Subcutaneous adipose tissue (tissue), 4 donors: ENCODE data around the gene PHAF1. TPM values are rescaled to one million over a fixed set of nuclear protein-coding genes. Genes with fewer than 3 reads are reported as not detected.

Experiments used
- CTCF ChIP-seq: fragments of 450-650 bp; IDR thresholded peaks from one replicate; pipeline ENCODE4 v1.5.1; 2016; ENCODE audit warnings: low read depth, mild to moderate bottlenecking, control low read depth, antibody characterized with exemption, moderate library complexity
- total RNA-seq, 4 donors: library from RNA; depleted of rRNA; stranded (reverse); fragments of >200 nt; gene quantifications; one replicate each; pipeline ENCODE4 v1.1.0, GENCODE V29; 2016

The PHAF1 gene
- total RNA-seq, 4 donors from 2014 or later: 15.1 to 30.1 (median 19.1) TPM

DNA sequence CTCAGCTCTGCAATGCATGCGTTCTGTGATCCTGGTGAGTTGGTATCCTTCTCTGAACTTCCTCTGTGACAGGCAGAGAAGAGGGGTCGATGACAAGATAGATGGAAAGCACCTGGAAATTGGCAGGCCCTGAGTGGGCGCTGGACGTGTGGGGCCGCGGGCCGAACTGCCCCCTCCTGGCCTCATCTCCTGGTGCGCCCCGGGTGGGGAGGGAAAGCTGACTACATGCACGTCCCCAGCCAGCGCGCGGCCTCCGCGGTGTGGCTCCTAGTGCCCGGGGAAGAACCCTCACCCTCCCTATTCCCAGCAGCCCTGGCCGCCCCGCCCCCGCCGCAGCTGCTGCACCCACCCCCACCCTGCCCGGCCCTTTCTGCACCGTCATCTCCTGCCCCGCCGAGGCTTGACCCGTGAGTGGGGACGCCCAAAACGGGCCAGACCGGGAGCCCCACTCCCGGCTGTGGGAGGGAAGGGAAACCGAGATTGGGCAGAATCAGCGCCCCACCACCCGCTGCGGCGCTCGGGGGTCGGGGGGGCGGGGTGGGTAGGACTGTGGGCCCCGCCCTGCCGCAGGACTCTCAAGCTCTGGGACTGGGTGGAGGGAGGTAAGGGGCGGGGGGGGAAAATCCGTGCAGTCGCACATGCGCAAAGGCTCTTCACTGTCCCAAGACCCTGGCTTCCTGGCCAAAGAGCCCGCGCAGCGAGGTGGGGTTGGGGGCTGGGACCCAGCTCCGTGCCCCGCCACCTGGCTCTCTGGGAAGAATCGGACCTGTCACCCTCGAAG is 60.6 kb downstream of the PHAF1 start, which contains the start of gene NOL3:
Gene NOL3, plus strand, starts transcription at position 371 of the 781 bp plus-strand sequence.
- no peak for TF ChIP-seq CTCF

DNA sequence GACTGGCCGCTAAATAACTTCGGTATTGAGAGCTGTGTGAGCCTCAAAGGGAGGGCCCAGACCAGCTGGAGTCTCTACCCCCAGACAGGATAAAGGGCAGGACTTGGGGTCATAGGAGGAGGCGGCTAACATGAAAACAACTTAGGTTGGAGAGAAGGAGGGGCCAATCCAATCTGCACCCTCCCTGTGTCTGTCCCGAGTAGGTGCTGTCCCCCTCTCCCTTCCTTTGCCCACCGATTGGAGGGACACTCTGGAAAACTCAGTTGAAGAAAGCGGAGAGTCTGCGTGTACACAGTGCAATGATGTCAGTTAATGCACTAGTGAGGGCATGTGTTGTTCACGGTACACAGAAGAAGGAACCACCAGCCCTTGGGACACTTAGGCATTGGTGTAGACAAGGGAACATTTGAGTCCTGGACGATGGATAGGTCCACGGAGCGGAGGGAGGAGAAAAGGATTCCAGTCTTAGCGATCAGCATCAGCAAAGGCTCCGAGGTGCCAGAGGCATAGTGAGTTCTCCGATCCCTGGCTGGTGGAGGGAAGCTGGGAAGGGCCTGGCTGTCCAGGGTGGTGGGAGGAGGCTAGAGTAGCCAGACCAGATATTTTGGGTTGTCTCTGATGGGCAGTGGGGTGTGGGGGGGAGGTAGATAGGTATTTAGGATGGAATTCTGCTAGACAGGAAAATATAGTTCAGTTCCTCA is 61.4 kb downstream of the PHAF1 start:
- no peak for TF ChIP-seq CTCF

GRCh38 chr16:67173323-67173722 is 63.6 kb downstream of the PHAF1 start:
- TF ChIP-seq CTCF: no peak

DNA sequence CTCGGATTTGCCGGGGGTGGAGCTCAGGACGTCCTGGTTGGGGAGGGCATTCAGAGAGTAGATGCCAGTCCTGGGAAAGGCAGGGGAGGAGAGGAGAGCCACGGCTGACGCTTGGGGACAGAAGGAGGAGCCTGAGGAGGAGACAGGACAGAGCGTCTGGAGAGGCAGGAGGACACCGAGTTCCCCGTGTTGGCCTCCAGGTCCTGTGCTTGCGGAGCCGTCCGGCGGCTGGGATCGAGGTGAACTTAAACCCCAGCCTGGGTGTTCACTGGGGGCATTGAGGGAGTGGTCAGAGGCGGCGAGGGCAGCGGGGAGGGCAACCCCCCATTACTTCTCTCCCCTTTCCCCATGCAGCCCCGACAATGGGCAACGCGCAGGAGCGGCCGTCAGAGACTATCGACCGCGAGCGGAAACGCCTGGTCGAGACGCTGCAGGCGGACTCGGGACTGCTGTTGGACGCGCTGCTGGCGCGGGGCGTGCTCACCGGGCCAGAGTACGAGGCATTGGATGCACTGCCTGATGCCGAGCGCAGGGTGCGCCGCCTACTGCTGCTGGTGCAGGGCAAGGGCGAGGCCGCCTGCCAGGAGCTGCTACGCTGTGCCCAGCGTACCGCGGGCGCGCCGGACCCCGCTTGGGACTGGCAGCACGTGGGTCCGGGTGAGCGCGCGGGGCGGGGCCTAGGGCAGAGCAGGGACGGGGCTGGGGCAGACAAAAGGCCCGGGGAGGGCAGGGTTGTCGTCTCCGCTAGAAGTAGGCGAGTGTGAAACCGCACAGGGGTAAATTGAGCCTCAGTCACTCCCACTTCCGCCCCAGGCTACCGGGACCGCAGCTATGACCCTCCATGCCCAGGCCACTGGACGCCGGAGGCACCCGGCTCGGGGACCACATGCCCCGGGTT is 64.3 kb downstream of the PHAF1 start:
- TF ChIP-seq CTCF: no peak

DNA sequence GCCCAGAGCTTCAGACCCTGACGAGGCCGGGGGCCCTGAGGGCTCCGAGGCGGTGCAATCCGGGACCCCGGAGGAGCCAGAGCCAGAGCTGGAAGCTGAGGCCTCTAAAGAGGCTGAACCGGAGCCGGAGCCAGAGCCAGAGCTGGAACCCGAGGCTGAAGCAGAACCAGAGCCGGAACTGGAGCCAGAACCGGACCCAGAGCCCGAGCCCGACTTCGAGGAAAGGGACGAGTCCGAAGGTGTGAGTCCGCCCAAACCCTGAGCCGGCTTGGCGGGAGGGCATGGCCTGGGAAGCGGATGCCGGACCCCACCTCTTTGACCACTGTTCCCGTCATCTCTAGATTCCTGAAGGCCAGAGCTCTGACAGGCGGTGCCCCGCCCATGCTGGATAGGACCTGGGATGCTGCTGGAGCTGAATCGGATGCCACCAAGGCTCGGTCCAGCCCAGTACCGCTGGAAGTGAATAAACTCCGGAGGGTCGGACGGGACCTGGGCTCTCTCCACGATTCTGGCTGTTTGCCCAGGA is 65.0 kb downstream of the PHAF1 start:
- TF ChIP-seq CTCF: no peak

GRCh38 chr16:67176662-67177061 is 66.9 kb downstream of the PHAF1 start:
- TF ChIP-seq CTCF: no peak
